NCI-H146 (cell line): ENCODE measurements around the gene CLDN34.

Experiments
- DNase-seq: peaks from one replicate; lab custom pipeline; 2025; lab: John Stamatoyannopoulos, UW

The CLDN34 gene

GRCh38 chrX:9980927-9981326, 13.8 kb downstream of the CLDN34 start:
- no peak for DNase-seq

- DNase-seq, result no peak
Measured at GRCh38 chrX:9983441-9983840, 16.3 kb downstream of the CLDN34 start.

- peak; percentile 29 for DNase-seq
Measured at GRCh38 chrX:9983846-9984245, 16.7 kb downstream of the CLDN34 start.

- DNase-seq, result peak; percentile 3
Measured at GRCh38 chrX:9988762-9989161, 21.6 kb downstream of the CLDN34 start.

GRCh38 chrX:9992061-9992460, 24.9 kb downstream of the CLDN34 start:
- no peak for DNase-seq

GRCh38 chrX:9992724-9993123, 25.6 kb downstream of the CLDN34 start:
- DNase-seq, result no peak

GRCh38 chrX:9995855-9996339, 28.7 kb downstream of the CLDN34 start:
- peak; percentile 76 for DNase-seq

- no peak for DNase-seq
Measured at GRCh38 chrX:9997041-9997440, 29.9 kb downstream of the CLDN34 start.

GRCh38 chrX:9997524-9997923, 30.4 kb downstream of the CLDN34 start:
- DNase-seq, result no peak

- DNase-seq, result no peak
Measured at GRCh38 chrX:10001496-10001895, 34.3 kb downstream of the CLDN34 start.

- no peak for DNase-seq
Measured at GRCh38 chrX:10004832-10005475, 37.8 kb downstream of the CLDN34 start.

GRCh38 chrX:10006086-10006485, 38.9 kb downstream of the CLDN34 start:
- DNase-seq, result no peak

GRCh38 chrX:10006770-10007169, 39.6 kb downstream of the CLDN34 start:
- DNase-seq, result no peak

GRCh38 chrX:10007621-10008020, 40.5 kb downstream of the CLDN34 start:
- no peak for DNase-seq

GRCh38 chrX:10008483-10009056, 41.4 kb downstream of the CLDN34 start:
- DNase-seq, result no peak

- no peak for DNase-seq
Measured at GRCh38 chrX:10009741-10010140, 42.6 kb downstream of the CLDN34 start.

GRCh38 chrX:10010686-10011085, 43.5 kb downstream of the CLDN34 start:
- DNase-seq, result peak; percentile 4

- no peak for DNase-seq
Measured at GRCh38 chrX:10011261-10011931, 44.2 kb downstream of the CLDN34 start.

GRCh38 chrX:10011991-10012390, 44.8 kb downstream of the CLDN34 start:
- DNase-seq, result no peak

GRCh38 chrX:10014462-10015354, 47.5 kb downstream of the CLDN34 start:
- peak; percentile 88 for DNase-seq

GRCh38 chrX:10015355-10015722, 48.2 kb downstream of the CLDN34 start:
- no peak for DNase-seq
